ENCODE measurements around the gene CNPY2.

DNA sequence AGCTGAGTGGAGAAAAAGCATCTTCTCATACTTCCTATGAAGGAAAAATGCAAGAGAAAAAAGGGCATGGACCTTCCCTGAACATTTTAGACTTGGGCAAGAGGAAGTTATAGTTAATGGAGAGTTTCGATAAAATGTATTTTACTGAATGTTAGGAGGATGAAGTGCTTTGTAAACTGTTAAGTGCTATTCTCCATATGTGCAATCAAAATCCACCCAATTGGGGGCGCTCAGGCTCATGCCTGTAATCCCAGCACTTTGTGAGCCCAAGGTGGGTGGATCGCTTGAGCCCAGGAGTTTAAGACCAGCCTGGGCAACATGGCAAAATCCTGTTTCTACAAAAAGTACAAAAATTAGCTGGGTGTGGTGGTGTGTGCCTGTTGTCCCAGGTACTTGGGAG lies 1.9 kb upstream of the CNPY2 start:
- TF ChIP-seq, protein P1, sequence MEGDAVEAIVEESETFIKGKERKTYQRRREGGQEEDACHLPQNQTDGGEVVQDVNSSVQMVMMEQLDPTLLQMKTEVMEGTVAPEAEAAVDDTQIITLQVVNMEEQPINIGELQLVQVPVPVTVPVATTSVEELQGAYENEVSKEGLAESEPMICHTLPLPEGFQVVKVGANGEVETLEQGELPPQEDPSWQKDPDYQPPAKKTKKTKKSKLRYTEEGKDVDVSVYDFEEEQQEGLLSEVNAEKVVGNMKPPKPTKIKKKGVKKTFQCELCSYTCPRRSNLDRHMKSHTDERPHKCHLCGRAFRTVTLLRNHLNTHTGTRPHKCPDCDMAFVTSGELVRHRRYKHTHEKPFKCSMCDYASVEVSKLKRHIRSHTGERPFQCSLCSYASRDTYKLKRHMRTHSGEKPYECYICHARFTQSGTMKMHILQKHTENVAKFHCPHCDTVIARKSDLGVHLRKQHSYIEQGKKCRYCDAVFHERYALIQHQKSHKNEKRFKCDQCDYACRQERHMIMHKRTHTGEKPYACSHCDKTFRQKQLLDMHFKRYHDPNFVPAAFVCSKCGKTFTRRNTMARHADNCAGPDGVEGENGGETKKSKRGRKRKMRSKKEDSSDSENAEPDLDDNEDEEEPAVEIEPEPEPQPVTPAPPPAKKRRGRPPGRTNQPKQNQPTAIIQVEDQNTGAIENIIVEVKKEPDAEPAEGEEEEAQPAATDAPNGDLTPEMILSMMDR (IDR thresholded peaks at IDR 0.05) = no peak
- TF ChIP-seq POLR2AphosphoS5 (IDR thresholded peaks at IDR 0.05) = no peak
